Activated CD4-positive, alpha-beta T cell treated with anti-CD3 and anti-CD28 coated beads for 1 hour (primary cell): ENCODE data around the gene C14orf180.

Experiments used
- DNase-seq: peaks from one replicate; pipeline ENCODE4 v3.0.0-alpha.2; 2020

Gene C14orf180

DNA sequence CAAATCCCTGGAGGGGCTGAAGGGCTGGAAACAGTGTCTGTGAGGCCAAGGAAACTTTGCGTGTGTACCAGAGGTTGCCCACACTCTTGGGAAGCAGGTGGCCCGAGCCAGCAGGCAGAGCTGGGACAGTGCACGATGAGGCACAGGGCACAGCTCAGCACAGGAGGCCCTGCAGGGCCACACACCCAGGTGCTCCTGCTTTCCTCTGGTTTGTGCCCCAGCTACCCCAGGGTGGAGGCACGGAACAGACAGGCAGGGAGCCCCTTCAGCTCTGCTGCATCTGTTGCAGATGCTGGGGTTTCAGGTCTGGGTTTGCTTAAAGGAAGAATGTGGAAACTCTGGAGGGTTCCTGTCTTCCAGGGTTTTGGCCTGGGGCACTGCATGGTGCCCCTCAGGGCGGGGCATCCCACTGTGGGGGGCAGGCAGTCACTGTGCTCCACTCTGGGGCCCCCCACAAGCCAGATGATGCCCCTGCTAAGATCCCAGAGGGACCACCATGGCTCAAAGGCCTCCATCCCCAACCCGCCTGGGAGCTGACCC lies 16.4 kb downstream of the C14orf180 start:
- DNase-seq: no peak

- DNase-seq: no peak
Observed at GRCh38 chr14:104596451-104596918, 16.9 kb downstream of the C14orf180 start.

- DNase-seq: no peak
Observed at GRCh38 chr14:104596927-104597351, 17.4 kb downstream of the C14orf180 start.

GRCh38 chr14:104597576-104597975 lies 18.0 kb downstream of the C14orf180 start:
- DNase-seq: no peak

- DNase-seq: no peak
Observed at GRCh38 chr14:104598039-104598909, 18.7 kb downstream of the C14orf180 start.

- DNase-seq: no peak
Observed at GRCh38 chr14:104598910-104599273, 19.3 kb downstream of the C14orf180 start.

GRCh38 chr14:104599446-104599845 lies 19.9 kb downstream of the C14orf180 start:
- no peak for DNase-seq

DNA sequence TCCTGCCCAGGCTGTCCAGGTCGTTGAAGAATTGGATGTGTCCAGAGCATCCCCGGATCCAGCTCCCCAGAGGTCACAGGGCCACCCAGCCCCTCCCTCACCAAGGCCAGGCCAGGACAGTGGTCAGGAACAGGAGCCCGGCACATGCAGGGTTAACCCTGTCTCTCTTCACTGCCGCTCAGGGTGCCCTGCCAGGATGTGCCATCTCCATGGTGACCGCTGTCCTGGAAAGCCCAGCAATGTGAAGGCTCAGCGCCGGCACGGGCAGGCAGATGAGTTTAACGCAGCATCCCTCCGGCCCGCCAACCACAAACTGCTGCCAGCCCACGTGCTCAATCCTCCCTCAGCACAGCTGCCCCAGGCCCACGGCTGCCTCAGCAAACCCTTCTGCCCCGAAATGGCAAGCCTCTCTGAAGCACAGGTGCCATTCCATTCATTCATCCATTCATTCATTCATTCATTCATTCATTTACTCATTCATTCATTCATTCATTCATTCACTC lies 20.6 kb downstream of the C14orf180 start:
- DNase-seq: no peak

DNA sequence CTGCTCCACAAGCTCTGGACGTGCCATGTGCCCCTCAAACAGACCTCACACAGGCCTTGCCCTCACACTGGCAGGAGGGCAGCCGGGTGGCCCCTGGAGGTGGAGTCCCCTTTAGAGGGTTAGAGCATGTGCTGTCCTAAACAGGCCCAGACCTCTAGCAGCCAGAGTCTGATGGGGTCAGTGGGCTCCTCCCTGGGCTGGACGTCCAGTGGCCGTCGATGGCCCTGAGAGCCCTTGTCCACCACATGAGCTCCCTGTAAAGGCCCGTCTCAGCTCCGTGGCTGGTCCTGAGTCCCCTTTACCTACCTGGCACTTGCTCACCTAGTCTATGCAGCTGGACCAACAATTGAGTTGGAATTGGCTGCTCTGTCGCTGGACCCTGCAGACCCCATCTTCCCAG lies 21.2 kb downstream of the C14orf180 start:
- no peak for DNase-seq

DNA sequence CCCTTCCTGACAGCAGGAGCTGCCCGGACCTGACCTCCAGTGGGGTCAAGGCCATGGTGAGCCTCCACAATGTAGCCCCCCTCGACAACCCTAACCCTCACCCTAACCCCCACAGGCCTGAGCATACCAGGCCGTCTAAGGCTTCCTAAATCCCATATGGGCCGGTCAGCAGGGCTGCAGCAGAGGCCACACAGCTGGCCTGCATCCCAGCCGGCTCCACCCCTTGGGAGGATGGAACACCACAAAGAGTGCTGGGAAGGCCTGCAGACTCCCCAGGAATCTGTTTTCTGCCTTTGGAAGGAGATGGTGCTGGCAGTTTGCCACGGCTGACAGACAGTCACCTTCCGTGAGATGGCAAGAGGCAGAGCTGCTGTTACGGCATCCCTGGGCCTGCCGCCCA lies 22.2 kb downstream of the C14orf180 start:
- DNase-seq: no peak

GRCh38 chr14:104602315-104602932 lies 22.9 kb downstream of the C14orf180 start:
- DNase-seq: no peak

- DNase-seq: no peak
Observed at GRCh38 chr14:104602933-104603325, 23.4 kb downstream of the C14orf180 start.

- no peak for DNase-seq
Observed at GRCh38 chr14:104603711-104604401, 24.3 kb downstream of the C14orf180 start.

DNA sequence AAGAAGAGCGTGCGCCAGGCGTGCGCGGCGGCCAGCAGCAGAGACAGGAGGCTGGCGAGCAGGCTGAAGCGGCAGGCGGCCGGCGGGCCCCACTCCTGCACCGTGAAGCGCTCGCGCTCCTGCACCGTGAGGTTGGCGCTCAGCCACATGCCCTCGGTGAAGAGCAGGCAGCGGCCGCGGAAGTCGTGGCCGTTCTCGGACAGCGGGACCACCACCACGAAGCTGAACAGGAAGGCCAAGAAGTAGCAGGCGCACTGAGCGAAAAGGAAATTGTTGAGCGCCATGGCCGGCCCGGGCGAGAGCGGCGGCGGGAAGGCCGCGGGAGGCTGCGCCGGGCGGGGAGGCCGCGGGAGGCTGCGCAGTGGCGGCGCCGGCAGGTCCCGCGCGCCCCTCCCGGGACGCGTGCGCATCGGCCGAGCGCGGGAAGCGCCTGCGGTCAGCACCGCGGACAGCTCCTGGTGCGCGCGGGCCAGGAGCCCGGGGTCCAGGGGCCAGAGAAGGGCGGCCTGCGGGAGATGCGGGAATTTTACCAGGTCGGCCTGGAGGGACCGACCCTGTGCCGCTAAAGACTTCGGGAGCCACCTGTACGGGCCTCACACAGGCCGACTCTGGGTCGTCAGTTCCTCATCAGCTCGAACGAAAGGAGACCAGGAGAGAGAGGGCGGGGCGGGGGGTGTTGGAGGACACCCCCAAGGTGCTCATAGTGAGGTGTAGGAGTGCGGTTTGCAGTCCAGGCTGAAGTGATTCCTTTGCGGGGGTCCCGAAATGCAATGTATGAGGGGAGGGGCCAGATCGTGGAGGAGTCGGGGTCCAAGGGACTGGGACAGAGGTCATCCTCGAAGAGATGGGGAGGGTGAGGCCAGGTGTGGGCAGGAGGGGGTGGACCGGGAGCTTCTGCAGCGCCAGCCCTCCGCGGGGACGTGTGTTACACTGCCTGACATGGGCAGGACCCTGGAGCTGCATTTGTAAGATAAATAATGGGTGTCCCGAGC lies 25.2 kb downstream of the C14orf180 start, which contains the start of gene TMEM179:
TMEM179 (minus strand) TSS at position 315 of the 992 bp plus-strand sequence; CDS start at position 284, 31 bp downstream.
- no peak for DNase-seq

DNA sequence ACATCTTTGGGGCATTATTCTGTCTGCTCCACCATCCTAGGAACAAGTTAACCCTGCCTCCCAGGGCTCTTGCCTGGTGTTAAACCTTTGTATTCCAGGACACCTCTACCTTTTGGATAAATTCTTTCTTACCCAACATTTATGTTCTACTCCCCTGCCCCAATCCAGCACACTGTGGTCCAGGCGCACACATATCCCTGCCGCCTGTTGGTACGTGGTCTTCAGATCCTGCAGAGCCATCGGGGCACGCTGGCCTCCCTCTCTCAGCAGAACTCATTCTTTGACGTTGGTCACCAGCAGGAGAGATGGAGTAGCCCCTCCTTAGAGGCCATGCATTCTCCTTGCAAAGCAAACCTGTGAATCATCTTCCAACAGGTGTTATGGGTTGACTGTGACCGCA lies 30.1 kb downstream of the C14orf180 start:
- DNase-seq: no peak

GRCh38 chr14:104610749-104611310 lies 31.3 kb downstream of the C14orf180 start:
- DNase-seq: no peak

DNA sequence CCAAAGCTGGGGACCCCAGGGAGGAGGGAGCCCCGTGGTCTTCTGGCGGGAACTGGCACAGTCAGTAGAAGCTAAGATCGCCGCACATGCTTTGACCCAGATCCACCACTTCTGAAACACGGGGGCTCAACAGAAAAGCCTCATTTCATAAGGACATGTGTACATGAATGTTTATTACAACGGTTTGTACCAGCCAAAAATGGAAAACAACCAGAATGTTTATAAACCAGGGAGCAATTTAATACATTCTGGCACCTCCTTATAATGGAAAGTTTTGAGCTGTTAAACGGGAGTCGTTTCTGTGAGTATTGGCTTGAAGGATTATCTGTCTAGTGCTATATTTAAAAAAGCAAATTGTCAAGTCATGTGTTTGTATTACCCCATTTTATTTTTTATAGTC lies 32.3 kb downstream of the C14orf180 start:
- DNase-seq: no peak

GRCh38 chr14:104614126-104614812 lies 34.7 kb downstream of the C14orf180 start:
- no peak for DNase-seq

DNA sequence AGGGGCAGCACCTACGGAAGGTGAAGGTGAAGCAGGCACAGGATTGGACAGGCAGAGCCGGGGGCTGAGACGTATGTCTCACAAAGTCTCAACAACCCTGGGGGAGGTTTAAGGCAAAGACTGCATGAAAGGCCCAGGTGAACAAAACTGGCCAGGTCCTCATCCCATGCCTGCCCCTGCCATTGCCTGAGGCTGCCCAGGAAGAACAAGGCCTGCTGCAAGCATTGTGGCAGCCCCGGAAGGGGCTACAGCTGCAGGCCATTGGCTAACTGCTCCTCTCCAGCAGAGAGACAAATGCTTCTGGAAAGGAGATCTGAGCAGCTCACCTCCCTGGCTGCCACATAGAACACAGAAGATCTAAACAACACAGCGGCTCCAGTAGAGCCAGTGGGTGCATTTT lies 45.4 kb downstream of the C14orf180 start:
- DNase-seq: no peak

DNA sequence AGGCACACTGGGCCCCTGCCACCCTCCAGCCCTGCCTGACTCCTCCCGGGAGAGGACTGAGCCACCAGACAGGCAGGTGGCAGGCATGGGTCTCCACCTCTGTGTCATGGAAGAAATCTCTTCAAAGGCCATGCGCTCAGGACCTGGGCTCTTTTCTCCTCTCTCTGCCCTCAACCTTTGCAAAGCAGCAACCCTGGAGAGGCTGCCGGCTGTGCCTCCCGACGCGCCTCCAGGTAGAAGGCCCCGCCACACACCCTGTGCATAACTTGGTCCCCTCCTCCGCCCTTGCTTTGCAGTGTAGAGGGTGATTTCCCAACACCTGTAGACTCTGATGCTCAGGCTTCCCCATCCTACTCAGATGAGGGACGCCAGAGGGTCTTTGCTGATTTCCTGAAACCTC lies 53.2 kb downstream of the C14orf180 start:
- DNase-seq: no peak
